ENCODE results near the gene TTLL11.

The TTLL11 gene

GRCh38 chr9:121783111-121783510 is 310.0 kb downstream of the TTLL11 start:
- H2AFZ ChIP-seq (ENCODE audit: low read length), result no peak overlapping the region
- H3K4me3 ChIP-seq (ENCODE audit: low read length, poor library complexity, severe bottlenecking), result no peak overlapping the region
- H3F3A ChIP-seq (ENCODE audit: low read depth), result no peaks in the 10 kb centered on the region
- peaks cover 27% of the 10 kb centered on the region; the same call in 1 of the 2 replicates for H3K36me3 ChIP-seq (ENCODE audit: insufficient read depth, low read length)
- TF ChIP-seq CTCF (conservative IDR thresholded peaks at IDR 0.05; ENCODE audit: low read length) (no peak), EZH2phosphoT487 (IDR thresholded peaks at IDR 0.05; ENCODE audit: borderline replicate concordance) (no peak)
- H3K9me3 ChIP-seq (ENCODE audit: insufficient read depth, low read depth, low read length), result no peaks in the 10 kb centered on the region
- peaks cover 24% of the 10 kb centered on the region for H3K4me1 ChIP-seq (ENCODE audit: insufficient read depth, low read length, poor library complexity, severe bottlenecking)
- no peaks in the 10 kb centered on the region for H3K27me3 ChIP-seq (ENCODE audit: insufficient read depth, low read length, poor library complexity, severe bottlenecking)
- H3K4me2 ChIP-seq (ENCODE audit: low read depth, low read length, poor library complexity, severe bottlenecking), result peak overlapping the region; percentile 66
- H4K20me1 ChIP-seq (ENCODE audit: insufficient read depth, low read length, poor library complexity, severe bottlenecking), result no peaks in the 10 kb centered on the region
- no peaks in the 10 kb centered on the region for H3K9me2 ChIP-seq (replicated peaks; ENCODE audit: low read depth, low read length)
- H3K9ac ChIP-seq (ENCODE audit: low read depth, low read length, poor library complexity, severe bottlenecking), result peak overlapping the region; percentile 63
- H3K79me2 ChIP-seq (ENCODE audit: insufficient read depth, low read length), result no peaks in the 10 kb centered on the region

- Histone ChIP-seq H3K79me2 (ENCODE audit: insufficient read depth, low read length) (no peaks in the 10 kb centered on the region), H3K36me3 (ENCODE audit: insufficient read depth, low read length) (peaks cover 31% of the 10 kb centered on the region; the same call in 1 of the 2 replicates), H2AFZ (ENCODE audit: low read length) (no peak overlapping the region), H3K4me2 (ENCODE audit: low read depth, low read length, poor library complexity, severe bottlenecking) (no peak overlapping the region), H3K27me3 (ENCODE audit: insufficient read depth, low read length, poor library complexity, severe bottlenecking) (no peaks in the 10 kb centered on the region), H3K9ac (ENCODE audit: low read depth, low read length, poor library complexity, severe bottlenecking) (peak overlapping the region; percentile 63), H3K9me3 (ENCODE audit: insufficient read depth, low read depth, low read length) (no peaks in the 10 kb centered on the region), H3K9me2 (replicated peaks; ENCODE audit: low read depth, low read length) (no peaks in the 10 kb centered on the region), H4K20me1 (ENCODE audit: insufficient read depth, low read length, poor library complexity, severe bottlenecking) (no peaks in the 10 kb centered on the region), H3K4me3 (ENCODE audit: low read length, poor library complexity, severe bottlenecking) (no peak overlapping the region), H3F3A (ENCODE audit: low read depth) (no peaks in the 10 kb centered on the region), H3K4me1 (ENCODE audit: insufficient read depth, low read length, poor library complexity, severe bottlenecking) (peaks cover 24% of the 10 kb centered on the region)
- TF ChIP-seq EZH2phosphoT487 (IDR thresholded peaks at IDR 0.05; ENCODE audit: borderline replicate concordance) (no peak), CTCF (conservative IDR thresholded peaks at IDR 0.05; ENCODE audit: low read length) (no peak)
Observed at GRCh38 chr9:121782514-121783110, 310.5 kb downstream of the TTLL11 start.

GRCh38 chr9:121781701-121782464 is 311.2 kb downstream of the TTLL11 start:
- no peaks in the 10 kb centered on the region for H3K27me3 ChIP-seq (ENCODE audit: insufficient read depth, low read length, poor library complexity, severe bottlenecking)
- H3F3A ChIP-seq (ENCODE audit: low read depth), result no peaks in the 10 kb centered on the region
- H3K36me3 ChIP-seq (ENCODE audit: insufficient read depth, low read length), result peaks cover 36% of the 10 kb centered on the region; the same call in 1 of the 2 replicates
- no peak overlapping the region for H2AFZ ChIP-seq (ENCODE audit: low read length)
- no peak overlapping the region for H3K4me2 ChIP-seq (ENCODE audit: low read depth, low read length, poor library complexity, severe bottlenecking)
- H3K9ac ChIP-seq (ENCODE audit: low read depth, low read length, poor library complexity, severe bottlenecking), result no peak overlapping the region
- no peaks in the 10 kb centered on the region for H3K9me3 ChIP-seq (ENCODE audit: insufficient read depth, low read depth, low read length)
- no peaks in the 10 kb centered on the region for H3K79me2 ChIP-seq (ENCODE audit: insufficient read depth, low read length)
- no peak overlapping the region for H3K4me3 ChIP-seq (ENCODE audit: low read length, poor library complexity, severe bottlenecking)
- no peaks in the 10 kb centered on the region for H4K20me1 ChIP-seq (ENCODE audit: insufficient read depth, low read length, poor library complexity, severe bottlenecking)
- no peaks in the 10 kb centered on the region for H3K9me2 ChIP-seq (replicated peaks; ENCODE audit: low read depth, low read length)
- no peak for TF ChIP-seq CTCF (conservative IDR thresholded peaks at IDR 0.05; ENCODE audit: low read length)
- TF ChIP-seq EZH2phosphoT487 (IDR thresholded peaks at IDR 0.05; ENCODE audit: borderline replicate concordance), result no peak
- peaks cover 24% of the 10 kb centered on the region for H3K4me1 ChIP-seq (ENCODE audit: insufficient read depth, low read length, poor library complexity, severe bottlenecking)

Data from Loucy (cell line).